Stimulated activated CD4-positive, alpha-beta T cell treated with anti-CD3 and anti-CD28 coated beads, TNF-alpha, amount 100 ng/mL, for 48 hours (primary cell): ENCODE measurements around the gene NOX1.

Source experiments
- DNase-seq, 3 donors: peaks; one replicate each; pipeline ENCODE4 v3.0.0-alpha.2; 2020; ENCODE audit warnings: low read depth in 3 of 3

The NOX1 gene

GRCh38 chrX:100874325-100874724 lies at the start of gene NOX1:
NOX1 (minus strand) TSS chrX:100874359; CDS start chrX:100874139, 220 bp downstream.
- no peak for DNase-seq

GRCh38 chrX:100915562-100915961 lies 41.4 kb upstream of the NOX1 start:
- DNase-seq = no peak

GRCh38 chrX:100913111-100913510 lies 39.0 kb upstream of the NOX1 start:
- DNase-seq = no peak

- no peak for DNase-seq
These were observed 37.6 kb upstream of the NOX1 start for GRCh38 chrX:100911731-100912130.

GRCh38 chrX:100905620-100906019 lies 31.5 kb upstream of the NOX1 start:
- DNase-seq = no peak

- no peak for DNase-seq
These were observed 30.3 kb upstream of the NOX1 start for GRCh38 chrX:100904433-100904832.

GRCh38 chrX:100895365-100896075 lies 21.4 kb upstream of the NOX1 start:
- no peak for DNase-seq

GRCh38 chrX:100883654-100884053 lies 9.5 kb upstream of the NOX1 start:
- DNase-seq = no peak

GRCh38 chrX:100880368-100880767 lies 6.2 kb upstream of the NOX1 start:
- no peak for DNase-seq

- no peak for DNase-seq
These were observed 2.3 kb downstream of the NOX1 start for GRCh38 chrX:100871594-100872560.

GRCh38 chrX:100870527-100870926 lies 3.6 kb downstream of the NOX1 start:
- DNase-seq = no peak

- DNase-seq = no peak
These were observed 5.9 kb downstream of the NOX1 start for GRCh38 chrX:100868273-100868672.

- no peak for DNase-seq
These were observed 9.3 kb downstream of the NOX1 start for GRCh38 chrX:100864657-100865391.

- no peak for DNase-seq
These were observed 10.8 kb downstream of the NOX1 start for GRCh38 chrX:100863326-100863864.

GRCh38 chrX:100852810-100853209 lies 21.3 kb downstream of the NOX1 start:
- no peak for DNase-seq

- DNase-seq = no peak
These were observed 23.8 kb downstream of the NOX1 start for GRCh38 chrX:100850317-100850716.

GRCh38 chrX:100831219-100831946 lies 42.8 kb downstream of the NOX1 start:
- DNase-seq = no peak

GRCh38 chrX:100830547-100830946 lies 43.6 kb downstream of the NOX1 start:
- no peak for DNase-seq

- no peak for DNase-seq
These were observed 44.0 kb downstream of the NOX1 start for GRCh38 chrX:100830143-100830542.

GRCh38 chrX:100829730-100830129 lies 44.4 kb downstream of the NOX1 start:
- DNase-seq = no peak
